ENCODE data around the gene PDE6D.
A peak's percentile ranks its signal among the peaks of the same experiment; 100 is the strongest.

PDE6D gene

DNA sequence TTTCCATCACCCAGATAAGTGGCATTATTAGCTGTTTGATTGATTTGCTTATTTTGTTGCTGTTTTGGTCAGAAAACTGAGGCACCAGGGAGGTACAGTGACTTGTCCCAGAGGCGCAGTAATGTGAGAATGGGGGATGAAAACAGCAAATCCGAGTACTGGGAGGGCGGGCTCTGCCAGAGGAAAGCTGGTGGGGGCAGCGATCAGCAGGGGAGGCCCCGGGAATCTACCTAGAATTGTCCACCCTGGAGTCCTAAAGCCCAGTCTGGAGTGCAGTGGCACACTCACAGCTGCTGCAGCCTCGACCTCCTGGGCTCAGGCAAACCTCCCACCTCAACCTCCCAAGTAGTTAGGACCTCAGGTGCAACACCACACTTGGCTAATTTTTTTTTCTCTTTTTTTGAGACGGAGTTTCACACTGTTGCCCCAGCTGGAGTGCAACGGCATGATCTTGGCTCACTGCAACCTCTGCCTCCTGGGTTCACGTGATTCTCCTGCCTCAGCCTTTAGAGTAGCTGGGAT lies 89.8 kb downstream of the PDE6D start:
- CTCF ChIA-PET = interaction anchor here (1.2 kb wide), 1 partner anchor 14 kb away, joined by 3 read pairs; no protein-coding TSS in a partner anchor
- DNase-seq (ENCODE audit: extremely low spot score) = no peak
- TF ChIP-seq SP1 (IDR thresholded peaks at IDR 0.05) (no peak), CTBP1 (IDR thresholded peaks at IDR 0.05; ENCODE audit: borderline replicate concordance) (no peak), FOXM1 (IDR thresholded peaks at IDR 0.05; ENCODE audit: borderline replicate concordance) (no peak), FOXK2 (IDR thresholded peaks at IDR 0.05) (no peak), HDGF (IDR thresholded peaks at IDR 0.05; ENCODE audit: borderline replicate concordance) (no peak), ELF4 (IDR thresholded peaks at IDR 0.05) (no peak)
- TF ChIP-seq, protein P1, sequence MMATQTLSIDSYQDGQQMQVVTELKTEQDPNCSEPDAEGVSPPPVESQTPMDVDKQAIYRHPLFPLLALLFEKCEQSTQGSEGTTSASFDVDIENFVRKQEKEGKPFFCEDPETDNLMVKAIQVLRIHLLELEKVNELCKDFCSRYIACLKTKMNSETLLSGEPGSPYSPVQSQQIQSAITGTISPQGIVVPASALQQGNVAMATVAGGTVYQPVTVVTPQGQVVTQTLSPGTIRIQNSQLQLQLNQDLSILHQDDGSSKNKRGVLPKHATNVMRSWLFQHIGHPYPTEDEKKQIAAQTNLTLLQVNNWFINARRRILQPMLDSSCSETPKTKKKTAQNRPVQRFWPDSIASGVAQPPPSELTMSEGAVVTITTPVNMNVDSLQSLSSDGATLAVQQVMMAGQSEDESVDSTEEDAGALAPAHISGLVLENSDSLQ (IDR thresholded peaks at IDR 0.05) = no peak
- POLR2A ChIA-PET = interaction anchor here (1.3 to 17.6 kb wide), 2 partner anchors 13 to 23 kb away, joined by 3 to 186 read pairs; partner anchors contain the start of gene PTMA

DNA sequence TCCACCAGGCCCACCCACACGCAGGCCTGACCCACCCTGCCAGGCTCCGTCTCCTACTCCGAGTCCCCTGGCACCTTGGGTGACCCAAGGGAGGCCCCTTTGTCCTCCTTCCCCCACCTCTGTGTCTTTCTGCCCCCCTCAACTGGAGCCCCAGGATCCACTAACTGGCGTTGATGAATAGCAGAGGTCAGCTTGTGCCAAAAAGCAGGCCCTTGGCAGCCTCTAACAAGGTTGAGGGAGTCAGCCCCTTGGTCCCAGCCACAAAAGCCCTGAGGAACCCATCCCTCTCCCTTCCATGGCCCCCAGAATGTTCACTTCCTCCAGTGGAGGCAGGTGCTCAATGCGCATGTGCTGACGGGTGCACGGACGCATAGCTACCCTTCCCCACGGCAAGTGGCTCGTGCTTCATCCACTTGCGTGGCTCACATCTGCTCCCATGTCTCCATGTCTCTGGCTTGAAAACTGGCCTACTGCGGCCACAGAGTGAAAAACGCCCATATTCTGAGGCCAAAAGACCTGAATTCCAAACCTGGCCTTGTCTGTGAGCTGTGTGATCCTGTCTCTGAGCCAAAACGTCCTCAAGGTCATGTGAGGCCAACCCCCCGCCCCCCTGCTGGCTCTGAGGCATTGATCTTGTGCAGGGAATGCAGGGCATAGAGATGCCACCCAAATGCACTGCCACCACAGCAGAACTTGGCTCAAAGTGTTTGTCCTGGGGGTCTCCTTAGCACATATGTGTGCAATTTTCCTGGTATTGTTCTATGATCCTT lies 91.8 kb downstream of the PDE6D start:
- DNase-seq (ENCODE audit: extremely low spot score) = no peak
- ChIA-PET POLR2A (interaction anchor here (17.6 kb wide), 1 partner anchor 16 kb away, joined by 186 read pairs; the partner anchor contains the start of gene PTMA), CTCF (interaction anchor here (1.0 to 4.1 kb wide), 3 partner anchors 11 to 25 kb away, joined by 3 to 30 read pairs (median 4); no protein-coding TSS in a partner anchor)
- no peak for TF ChIP-seq CTBP1 (IDR thresholded peaks at IDR 0.05; ENCODE audit: borderline replicate concordance)
- no peak for TF ChIP-seq FOXA1 (IDR thresholded peaks at IDR 0.05)
- TF ChIP-seq TARDBP (IDR thresholded peaks at IDR 0.05) = no peak
- TF ChIP-seq SP1 (IDR thresholded peaks at IDR 0.05) = no peak
- TF ChIP-seq L3MBTL2 (conservative IDR thresholded peaks at IDR 0.05) = no peak
- TF ChIP-seq FOXM1 (IDR thresholded peaks at IDR 0.05; ENCODE audit: borderline replicate concordance) = no peak
- TF ChIP-seq LEF1 (IDR thresholded peaks at IDR 0.05; ENCODE audit: borderline replicate concordance) = no peak
- TF ChIP-seq ZNF384 (IDR thresholded peaks at IDR 0.05) = no peak

DNA sequence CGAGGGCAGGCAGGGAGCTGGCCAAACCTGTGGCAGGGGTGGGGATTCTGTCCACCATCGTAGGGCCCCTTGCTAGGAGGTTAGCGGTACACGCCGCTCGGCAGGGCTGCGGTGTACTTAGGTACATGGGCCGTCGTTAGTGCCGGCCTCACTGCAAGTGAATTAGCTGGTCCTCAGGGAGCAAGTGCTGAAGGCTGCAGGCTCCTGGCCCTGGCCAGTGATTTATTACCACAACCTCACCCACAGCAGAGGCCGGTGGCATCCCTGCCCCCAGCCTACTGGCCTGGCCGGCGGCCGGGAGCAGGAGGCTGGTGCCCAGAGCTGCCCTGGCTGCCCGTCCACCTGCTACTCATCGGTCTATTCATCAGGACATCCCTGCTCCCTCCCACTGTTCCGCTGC lies 92.4 kb downstream of the PDE6D start:
- ChIA-PET CTCF (interaction anchor here (4.1 kb wide), 1 partner anchor 25 kb away, joined by 30 read pairs; no protein-coding TSS in a partner anchor), POLR2A (interaction anchor here (1.0 to 17.6 kb wide), 2 partner anchors 16 to 26 kb away, joined by 4 to 186 read pairs; partner anchors contain the start of gene PTMA)
- DNase-seq (ENCODE audit: extremely low spot score) = no peak
- TF ChIP-seq HDGF (IDR thresholded peaks at IDR 0.05; ENCODE audit: borderline replicate concordance) = no peak
- no peak for TF ChIP-seq CTBP1 (IDR thresholded peaks at IDR 0.05; ENCODE audit: borderline replicate concordance)
- no peak for TF ChIP-seq TARDBP (IDR thresholded peaks at IDR 0.05)
- TF ChIP-seq L3MBTL2 (conservative IDR thresholded peaks at IDR 0.05) = no peak
- no peak for TF ChIP-seq LEF1 (IDR thresholded peaks at IDR 0.05; ENCODE audit: borderline replicate concordance)
- no peak for TF ChIP-seq FOXA1 (IDR thresholded peaks at IDR 0.05)
- TF ChIP-seq FOXM1 (IDR thresholded peaks at IDR 0.05; ENCODE audit: borderline replicate concordance) = no peak
- TF ChIP-seq SUZ12 (IDR thresholded peaks at IDR 0.05) = no peak
- no peak for TF ChIP-seq BHLHE40 (IDR thresholded peaks at IDR 0.05; ENCODE audit: borderline replicate concordance)
- TF ChIP-seq FOXK2 (IDR thresholded peaks at IDR 0.05) = no peak

DNA sequence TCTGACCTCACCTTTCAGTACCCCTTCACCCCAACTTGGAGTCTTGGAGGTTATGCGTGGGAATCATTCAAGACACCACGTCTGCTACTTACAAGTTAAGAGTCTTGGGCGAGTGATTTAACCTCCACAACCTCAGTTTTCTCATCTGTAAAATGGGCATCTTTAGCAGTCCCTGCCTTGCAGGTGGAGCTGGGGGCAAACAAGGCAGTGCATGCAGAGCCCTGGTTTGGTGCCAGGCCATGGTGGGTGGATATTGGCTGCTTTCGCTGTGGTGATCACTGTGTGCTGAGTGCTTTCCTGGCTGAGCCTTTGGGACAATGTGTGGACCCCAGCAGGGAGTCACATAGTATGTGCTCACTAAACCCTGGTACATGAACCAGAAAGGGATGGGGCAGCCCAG lies 93.1 kb downstream of the PDE6D start:
- ChIA-PET CTCF (interaction anchor here (1.5 to 4.1 kb wide), 3 partner anchors 12 to 26 kb away, joined by 4 to 30 read pairs (median 5); partner anchors contain the start of gene PTMA), POLR2A (interaction anchor here (1.0 to 17.6 kb wide), 3 partner anchors 17 to 75 kb away, joined by 4 to 186 read pairs (median 8); partner anchors contain the start of gene PTMA)
- TF ChIP-seq ARNT (IDR thresholded peaks at IDR 0.05) = no peak
- TF ChIP-seq SP1 (IDR thresholded peaks at IDR 0.05) = no peak
- no peak for TF ChIP-seq NFRKB (IDR thresholded peaks at IDR 0.05)
- no peak for TF ChIP-seq LEF1 (IDR thresholded peaks at IDR 0.05; ENCODE audit: borderline replicate concordance)
- TF ChIP-seq BHLHE40 (IDR thresholded peaks at IDR 0.05; ENCODE audit: borderline replicate concordance) = no peak
- TF ChIP-seq L3MBTL2 (conservative IDR thresholded peaks at IDR 0.05) = no peak
- TF ChIP-seq, protein P1 (IDR thresholded peaks at IDR 0.05) = no peak
- no peak for TF ChIP-seq FOXA1 (IDR thresholded peaks at IDR 0.05)
- no peak for TF ChIP-seq HDGF (IDR thresholded peaks at IDR 0.05; ENCODE audit: borderline replicate concordance)
- no peak for TF ChIP-seq SUZ12 (IDR thresholded peaks at IDR 0.05)
- TF ChIP-seq ZNF384 (IDR thresholded peaks at IDR 0.05) = no peak
- TF ChIP-seq CTBP1 (IDR thresholded peaks at IDR 0.05; ENCODE audit: borderline replicate concordance) = no peak
- no peak for TF ChIP-seq FOXM1 (IDR thresholded peaks at IDR 0.05; ENCODE audit: borderline replicate concordance)
- TF ChIP-seq TARDBP (IDR thresholded peaks at IDR 0.05) = no peak
- TF ChIP-seq FOXK2 (IDR thresholded peaks at IDR 0.05) = no peak
- no peak for TF ChIP-seq ELF4 (IDR thresholded peaks at IDR 0.05)
- DNase-seq (ENCODE audit: extremely low spot score) = no peak

DNA sequence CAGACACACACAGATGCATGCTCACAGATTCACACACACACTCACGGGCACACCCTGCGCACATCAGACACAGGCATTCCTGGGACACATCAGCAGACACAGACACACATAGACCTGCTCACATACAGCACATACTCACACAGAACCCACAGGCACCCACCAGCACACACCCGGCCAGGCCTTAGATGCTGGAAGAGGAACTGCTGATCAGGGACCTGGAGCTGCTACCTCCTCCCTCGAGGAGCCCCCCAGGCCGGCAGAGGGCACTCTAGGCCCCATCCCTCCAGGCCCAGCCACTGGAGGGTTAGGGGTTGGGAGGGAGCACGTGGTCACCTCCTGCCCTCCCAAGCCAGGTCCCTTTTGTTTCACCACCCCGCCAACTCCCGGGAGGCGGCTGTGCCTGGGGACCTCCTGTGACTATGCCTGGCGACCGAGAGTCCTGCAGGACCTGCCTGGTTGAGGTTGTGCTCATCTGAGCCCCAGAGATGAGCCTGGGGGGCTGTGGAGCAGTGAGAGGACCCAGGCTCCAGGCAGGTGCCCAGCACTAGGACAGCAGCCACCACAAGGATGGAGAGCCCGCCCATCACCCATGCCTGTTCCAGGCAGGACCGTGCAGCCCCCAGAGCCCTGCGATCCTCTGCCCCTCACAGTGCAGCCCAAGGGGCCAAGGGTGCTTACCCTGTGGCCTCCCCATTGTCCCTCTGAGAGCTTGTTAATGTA lies 93.8 kb downstream of the PDE6D start:
- CTCF ChIA-PET = interaction anchor here (0.6 to 4.1 kb wide), 6 partner anchors 11 to 78 kb away, joined by 3 to 30 read pairs (median 4); partner anchors contain the start of gene PTMA
- TF ChIP-seq LEF1 (IDR thresholded peaks at IDR 0.05; ENCODE audit: borderline replicate concordance) (no peak), L3MBTL2 (conservative IDR thresholded peaks at IDR 0.05) (peak; percentile 73)
- DNase-seq (ENCODE audit: extremely low spot score) = peak; percentile 73
- POLR2A ChIA-PET = interaction anchor here (1.0 to 17.6 kb wide), 3 partner anchors 18 to 74 kb away, joined by 5 to 186 read pairs (median 8); partner anchors contain the start of gene PTMA
